SJCRH30 (cell line): Measurements from ENCODE around the gene ADORA2B. TPM values are rescaled to one million over a fixed set of nuclear protein-coding genes. Genes with fewer than 3 reads are reported as not detected.
A peak's percentile ranks its signal among the peaks of the same experiment; 100 is the strongest.

Source experiments
- DNase-seq, 2 experiments: peaks; one replicate each; pipeline ENCODE4 v3.0.0-alpha.2; 2015 to 2020
- H3K27ac ChIP-seq: fragments of 250-450 bp; sonication (Bioruptor Pico); 2 replicates; pipeline ENCODE4 v1.5.1; 2020; ENCODE audit warnings: mild to moderate bottlenecking, moderate library complexity
- H3K27me3 ChIP-seq: fragments of 250-450 bp; sonication (Bioruptor Pico); 2 replicates; pipeline ENCODE4 v1.5.1; 2020; ENCODE audit warnings: mild to moderate bottlenecking, moderate library complexity
- H3K36me3 ChIP-seq: fragments of 250-450 bp; sonication (Bioruptor Pico); 2 replicates; pipeline ENCODE4 v1.5.1; 2020; ENCODE audit warnings: mild to moderate bottlenecking, moderate library complexity
- H3K4me1 ChIP-seq: fragments of 250-450 bp; sonication (Bioruptor Pico); 2 replicates; pipeline ENCODE4 v1.5.1; 2020; ENCODE audit warnings: mild to moderate bottlenecking, moderate library complexity
- H3K4me3 ChIP-seq: fragments of 250-450 bp; sonication (Bioruptor Pico); 2 replicates; pipeline ENCODE4 v1.5.1; 2020; ENCODE audit warnings: mild to moderate bottlenecking, moderate library complexity
- H3K9me3 ChIP-seq: fragments of 250-450 bp; sonication (Bioruptor Pico); replicated peaks from 2 replicates; pipeline ENCODE4 v1.5.1; 2020; ENCODE audit warnings: mild to moderate bottlenecking, moderate library complexity
- total RNA-seq: library from RNA; depleted of rRNA; stranded (reverse); fragments of >200 nt; shearing (Covaris generic); gene quantifications from 2 replicates; pipeline ENCODE4 v1.2.3, GENCODE V29; 2014

The ADORA2B gene
- total RNA-seq, 1 experiment from 2014 or later: 15.1 TPM

DNA sequence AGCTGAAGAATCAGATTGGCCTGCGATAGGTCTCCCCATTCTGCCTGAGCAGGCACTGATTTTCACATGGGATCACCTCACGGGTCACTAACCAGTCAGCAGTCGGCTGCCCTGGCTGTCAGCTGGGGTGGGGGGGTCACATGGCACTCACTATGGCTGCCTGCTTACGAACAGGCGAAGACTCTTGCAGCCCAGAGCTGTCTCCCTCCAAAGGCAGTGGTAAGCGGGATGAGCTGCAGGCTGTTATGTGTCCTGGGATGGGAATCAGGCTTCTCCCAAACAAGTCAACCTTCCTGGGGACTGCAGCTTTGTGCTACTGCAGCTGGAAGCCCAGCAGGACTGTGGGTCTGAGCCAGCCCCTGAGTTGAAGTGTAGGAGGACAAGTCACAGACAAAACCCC lies 29.0 kb upstream of the ADORA2B start:
- Histone ChIP-seq H3K36me3 (no peaks in the 10 kb centered on the region), H3K9me3 (no peaks in the 10 kb centered on the region), H3K27ac (no peak overlapping the region), H3K27me3 (no peaks in the 10 kb centered on the region), H3K4me3 (no peak overlapping the region), H3K4me1 (peaks cover 10% of the 10 kb centered on the region; the same call in 1 of the 2 replicates)
- DNase-seq: no peak

DNA sequence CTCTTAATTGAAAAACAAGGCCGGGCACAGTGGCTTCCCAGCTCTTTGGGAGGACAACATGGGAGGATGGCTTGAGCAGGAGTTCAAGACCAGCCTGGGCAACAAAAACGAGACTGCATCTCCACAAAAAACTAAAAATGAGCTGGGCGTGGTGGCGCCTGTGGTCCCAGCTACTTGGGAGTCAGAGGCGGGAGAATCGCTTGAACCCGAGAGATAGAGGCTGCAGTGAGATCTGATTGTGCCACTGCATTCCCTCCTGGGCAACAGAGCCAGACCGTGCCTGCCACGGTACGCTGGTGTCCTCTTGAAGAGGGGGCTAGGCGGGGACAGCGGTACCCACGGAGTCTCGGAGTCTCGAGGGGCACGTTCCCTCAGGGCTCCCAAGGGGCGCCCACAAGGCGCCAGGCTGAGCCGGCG lies 27.9 kb upstream of the ADORA2B start:
- Histone ChIP-seq H3K27ac (no peak overlapping the region), H3K9me3 (peaks cover 8% of the 10 kb centered on the region), H3K4me1 (peaks cover 8% of the 10 kb centered on the region), H3K27me3 (no peaks in the 10 kb centered on the region), H3K4me3 (no peak overlapping the region), H3K36me3 (no peaks in the 10 kb centered on the region)
- no peak for DNase-seq

DNA sequence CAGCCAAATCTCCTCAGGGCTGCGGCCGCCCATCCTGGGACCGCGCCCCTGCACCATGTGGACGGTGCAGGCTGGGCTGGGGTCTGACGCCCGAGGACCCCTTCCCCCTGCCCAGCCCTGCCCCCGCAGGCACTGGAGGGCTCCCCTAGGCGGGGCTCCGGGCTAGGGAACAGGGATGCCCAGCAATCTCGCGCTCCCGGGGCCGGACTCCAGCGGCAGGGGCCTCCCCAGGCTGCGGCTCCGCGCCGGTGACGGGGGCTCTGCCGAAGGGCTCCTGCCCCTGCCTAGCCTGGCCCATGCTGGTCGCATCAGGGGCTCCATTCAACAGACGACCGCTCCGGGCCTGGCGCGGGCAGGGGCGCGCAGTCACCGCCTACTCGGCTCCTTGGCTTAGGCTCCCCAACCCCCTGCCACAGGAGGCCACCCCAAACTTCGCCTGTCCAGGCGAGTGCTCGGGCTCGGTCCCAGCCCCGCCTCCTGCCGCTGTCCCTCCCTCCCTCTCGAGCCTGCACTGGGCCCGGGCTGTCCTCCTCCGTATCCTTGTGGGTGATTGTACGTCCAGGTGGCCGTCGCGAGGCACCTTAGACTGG lies 27.4 kb upstream of the ADORA2B start:
- peaks cover 8% of the 10 kb centered on the region for H3K4me1 ChIP-seq
- H3K4me3 ChIP-seq: no peak overlapping the region
- DNase-seq: no peak

DNA sequence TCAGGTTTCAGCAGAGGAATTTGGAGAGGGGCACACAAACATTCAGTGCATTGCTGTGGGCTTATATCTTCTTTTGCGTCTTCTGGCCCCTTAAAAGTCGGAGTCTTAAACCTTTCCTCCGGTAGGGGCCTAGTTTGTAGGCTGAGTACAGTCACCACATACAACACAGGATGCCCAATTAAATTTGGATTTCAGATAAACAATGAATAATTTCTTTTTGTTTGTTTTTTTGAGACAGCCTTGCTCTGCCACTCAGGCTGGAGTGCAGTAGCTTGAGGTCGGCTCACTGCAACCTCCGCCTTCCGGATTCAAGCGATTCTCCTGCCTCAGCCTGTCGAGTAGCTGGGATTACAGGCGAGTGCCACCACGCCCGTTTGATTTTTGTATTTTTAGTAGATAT lies 26.7 kb upstream of the ADORA2B start:
- Histone ChIP-seq H3K27me3 (no peaks in the 10 kb centered on the region), H3K9me3 (peaks cover 8% of the 10 kb centered on the region), H3K36me3 (no peaks in the 10 kb centered on the region), H3K27ac (no peak overlapping the region), H3K4me1 (peaks cover 8% of the 10 kb centered on the region), H3K4me3 (no peak overlapping the region)
- no peak for DNase-seq

More for the DNA sequence above, 27.4 kb upstream of the ADORA2B start:
- no peaks in the 10 kb centered on the region for H3K27me3 ChIP-seq
- no peaks in the 10 kb centered on the region for H3K36me3 ChIP-seq
- no peak overlapping the region for H3K27ac ChIP-seq
- H3K9me3 ChIP-seq: peaks cover 8% of the 10 kb centered on the region

DNA sequence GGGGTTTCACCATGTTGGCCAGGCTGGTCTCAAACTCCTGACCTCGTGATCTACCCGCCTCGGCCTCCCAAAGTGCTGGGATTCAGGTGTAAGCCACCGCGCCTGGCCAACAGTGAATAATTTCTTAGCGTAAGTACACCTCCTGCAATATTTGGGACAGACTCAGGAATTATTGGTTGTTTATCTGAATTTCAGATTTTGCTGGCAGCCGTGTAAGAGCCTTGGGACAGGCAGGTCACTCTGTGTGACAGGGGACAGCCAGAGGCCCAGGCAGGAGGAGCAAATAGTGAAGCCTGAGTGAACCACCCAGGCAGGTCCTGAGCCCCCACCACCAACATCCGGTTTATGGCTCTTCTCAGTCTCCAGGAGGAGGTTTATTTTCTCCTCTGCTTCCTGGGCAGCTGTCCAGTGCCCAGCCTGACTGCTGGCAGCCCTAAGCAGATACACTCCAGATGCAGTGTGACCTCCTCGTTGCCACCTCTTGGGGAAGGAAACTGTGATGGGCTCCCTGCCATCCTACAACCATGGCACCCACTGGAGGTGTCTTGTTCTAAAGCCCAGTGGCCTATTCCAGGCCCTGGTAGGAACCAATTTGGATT lies 26.2 kb upstream of the ADORA2B start:
- no peak overlapping the region for H3K4me3 ChIP-seq
- peaks cover 8% of the 10 kb centered on the region for H3K9me3 ChIP-seq
- H3K27me3 ChIP-seq: no peaks in the 10 kb centered on the region
- no peak for DNase-seq
- H3K27ac ChIP-seq: no peak overlapping the region
- no peaks in the 10 kb centered on the region for H3K36me3 ChIP-seq
- H3K4me1 ChIP-seq: peaks cover 8% of the 10 kb centered on the region

DNA sequence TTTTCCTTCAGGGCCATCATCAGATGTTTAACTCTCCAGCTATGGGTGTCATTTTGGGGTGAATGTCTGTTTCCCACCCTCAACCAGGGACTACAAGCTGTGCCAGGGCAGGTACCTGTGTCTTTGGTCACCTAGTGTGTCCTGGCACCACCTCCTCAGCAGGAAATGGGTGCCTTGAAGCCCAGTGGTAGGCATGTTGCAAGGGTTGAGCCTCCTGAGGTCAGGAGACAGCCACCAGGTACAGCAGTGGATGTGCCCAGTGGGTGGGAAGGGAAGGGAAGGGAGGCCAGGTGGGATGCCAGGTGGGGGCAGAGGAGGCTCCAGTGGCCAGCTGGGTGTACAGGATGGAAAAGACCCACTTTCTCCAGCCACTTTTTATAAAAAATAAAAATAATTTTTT lies 25.5 kb upstream of the ADORA2B start:
- Histone ChIP-seq H3K27ac (no peak overlapping the region), H3K9me3 (peaks cover 8% of the 10 kb centered on the region), H3K36me3 (no peaks in the 10 kb centered on the region), H3K4me1 (peaks cover 8% of the 10 kb centered on the region), H3K4me3 (no peak overlapping the region), H3K27me3 (no peaks in the 10 kb centered on the region)
- DNase-seq: no peak

DNA sequence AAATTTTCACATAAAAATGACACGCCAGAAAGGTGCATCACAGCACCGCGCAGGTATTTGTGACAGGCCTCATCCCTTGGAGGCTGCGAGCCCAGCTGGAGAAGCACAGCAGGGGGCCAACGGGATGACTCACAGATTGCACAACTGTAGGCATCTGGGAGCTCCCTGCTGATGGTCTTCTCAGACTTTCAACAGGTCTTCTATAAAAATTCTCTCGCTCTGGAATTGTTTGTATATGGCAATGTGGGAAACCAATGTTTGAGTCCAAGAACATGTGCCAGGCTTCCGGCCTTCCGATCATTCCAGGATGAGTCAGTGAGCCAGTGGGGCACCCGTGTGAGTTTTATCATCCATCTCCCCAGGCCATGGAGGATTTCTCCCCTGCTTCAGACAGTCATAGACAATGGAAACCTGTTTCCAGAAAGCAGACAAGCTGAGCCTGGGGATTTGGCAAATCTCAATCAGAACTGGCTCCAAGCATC lies 24.1 kb upstream of the ADORA2B start:
- peaks cover 8% of the 10 kb centered on the region for H3K9me3 ChIP-seq
- peak; percentile 87 to 92 for DNase-seq
- peaks cover 17% of the 10 kb centered on the region for H3K4me1 ChIP-seq
- peak overlapping the region; percentile 6; the same call in 1 of the 2 replicates for H3K27ac ChIP-seq
- no peaks in the 10 kb centered on the region for H3K27me3 ChIP-seq
- H3K36me3 ChIP-seq: no peaks in the 10 kb centered on the region
- H3K4me3 ChIP-seq: no peak overlapping the region

DNA sequence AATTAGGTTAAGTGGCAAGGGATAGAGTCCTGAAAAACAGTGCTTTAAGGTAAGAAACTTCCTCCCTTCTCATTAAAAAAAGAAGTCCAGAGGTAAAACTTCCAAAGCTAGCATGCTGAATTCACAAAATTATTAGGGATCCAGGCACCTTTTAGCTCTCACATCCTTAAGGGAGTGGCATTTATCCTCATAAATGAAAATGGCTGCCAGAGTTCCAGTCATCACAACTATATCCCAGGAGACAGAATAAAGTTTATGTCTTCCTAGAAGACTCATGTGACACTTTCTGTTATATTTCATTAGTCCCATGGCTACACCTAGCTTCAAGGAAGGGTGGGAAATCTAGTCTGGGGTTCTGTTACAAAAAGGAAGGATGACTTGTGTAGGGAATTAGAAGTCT lies 23.3 kb upstream of the ADORA2B start:
- Histone ChIP-seq H3K4me3 (no peak overlapping the region), H3K27me3 (no peaks in the 10 kb centered on the region), H3K9me3 (peaks cover 8% of the 10 kb centered on the region), H3K4me1 (peaks cover 23% of the 10 kb centered on the region), H3K27ac (no peak overlapping the region), H3K36me3 (no peaks in the 10 kb centered on the region)
- DNase-seq: no peak

DNA sequence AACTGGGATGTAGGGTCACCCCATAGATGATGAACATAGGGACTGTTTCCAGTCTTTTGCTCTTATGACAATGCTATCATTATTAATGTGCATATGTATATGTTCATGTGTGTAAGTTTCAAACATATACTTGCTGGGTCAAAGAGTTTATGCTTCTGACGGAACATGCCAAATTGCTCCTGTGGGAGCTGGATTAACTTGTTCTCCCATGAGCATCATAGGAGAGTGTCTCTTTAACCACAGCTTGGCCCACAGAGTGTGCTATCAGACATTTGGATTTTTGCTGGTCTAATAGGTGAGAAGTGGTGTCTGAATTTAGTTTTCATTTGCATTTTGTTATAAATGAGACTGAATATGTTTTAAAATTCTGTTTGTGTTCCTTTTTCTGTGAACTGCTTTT lies 22.3 kb upstream of the ADORA2B start:
- Histone ChIP-seq H3K9me3 (peaks cover 8% of the 10 kb centered on the region), H3K27me3 (no peaks in the 10 kb centered on the region), H3K4me1 (peaks cover 23% of the 10 kb centered on the region), H3K27ac (no peak overlapping the region), H3K4me3 (no peak overlapping the region), H3K36me3 (no peaks in the 10 kb centered on the region)
- DNase-seq: no peak

DNA sequence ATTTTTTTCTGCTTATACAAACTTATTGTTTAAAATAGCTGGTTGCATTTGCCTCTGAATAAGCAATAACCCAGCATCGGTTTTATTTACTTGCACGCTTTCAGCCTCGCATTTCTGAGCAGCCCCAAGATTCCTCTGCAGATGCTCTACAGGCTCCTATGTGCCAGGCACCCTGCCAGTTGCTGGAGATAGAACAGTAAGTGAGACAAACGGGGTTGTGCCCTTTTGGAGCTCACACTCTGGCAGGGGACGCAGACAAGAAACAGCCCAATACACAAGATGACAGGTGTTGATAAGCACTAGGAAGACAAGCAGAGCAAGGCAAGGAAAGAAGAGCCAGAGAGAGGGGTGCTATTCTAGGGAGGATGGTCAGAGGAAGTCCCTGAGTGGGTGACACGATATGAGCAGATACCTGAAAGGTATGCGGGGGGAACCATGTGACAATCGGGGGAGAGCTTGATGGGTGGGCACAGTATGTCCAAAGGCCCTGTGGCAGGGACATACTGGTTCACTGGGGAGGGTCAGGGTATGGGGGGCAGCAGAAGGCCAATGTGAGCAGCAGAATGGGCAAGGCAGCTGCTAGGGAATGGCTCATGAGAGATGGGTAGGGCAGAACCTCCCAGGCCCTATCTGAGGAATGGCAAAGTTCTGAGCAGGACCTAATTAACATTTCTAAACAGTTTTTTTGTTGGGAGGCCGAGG lies 18.7 kb upstream of the ADORA2B start:
- no peaks in the 10 kb centered on the region for H3K36me3 ChIP-seq
- DNase-seq: peak; percentile 86 to 90
- H3K4me1 ChIP-seq: peaks cover 18% of the 10 kb centered on the region
- H3K27ac ChIP-seq: no peak overlapping the region
- no peaks in the 10 kb centered on the region for H3K27me3 ChIP-seq
- H3K4me3 ChIP-seq: no peak overlapping the region
- H3K9me3 ChIP-seq: peaks cover 7% of the 10 kb centered on the region

DNA sequence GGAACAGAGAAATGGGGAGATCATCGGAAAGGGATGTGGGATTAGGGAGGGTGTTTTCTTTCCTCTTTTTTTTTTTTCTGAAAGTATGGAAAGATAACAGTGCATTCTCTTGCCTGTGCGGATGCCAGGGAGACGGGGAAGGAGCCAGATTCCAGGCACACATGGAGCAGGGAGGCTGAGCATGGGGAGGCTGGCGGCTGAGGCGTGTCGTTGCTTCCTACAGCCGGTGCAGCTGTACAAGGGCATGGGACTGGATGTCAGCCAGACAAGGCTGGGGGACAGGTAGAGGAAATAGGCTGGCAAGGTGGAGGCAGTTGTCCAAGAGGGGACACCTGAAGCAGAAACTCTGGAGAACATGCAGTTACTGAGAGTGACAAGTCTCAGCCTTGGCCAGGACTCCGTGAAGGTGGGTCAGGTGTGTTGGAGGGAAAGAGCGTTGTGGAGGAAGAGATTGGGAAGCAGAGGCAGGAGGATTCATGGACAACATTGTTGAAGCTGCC lies 16.6 kb upstream of the ADORA2B start:
- no peak overlapping the region for H3K27ac ChIP-seq
- no peaks in the 10 kb centered on the region for H3K27me3 ChIP-seq
- H3K4me3 ChIP-seq: no peak overlapping the region
- no peak for DNase-seq
- peaks cover 15% of the 10 kb centered on the region for H3K4me1 ChIP-seq
- no peaks in the 10 kb centered on the region for H3K36me3 ChIP-seq
- no peaks in the 10 kb centered on the region for H3K9me3 ChIP-seq

DNA sequence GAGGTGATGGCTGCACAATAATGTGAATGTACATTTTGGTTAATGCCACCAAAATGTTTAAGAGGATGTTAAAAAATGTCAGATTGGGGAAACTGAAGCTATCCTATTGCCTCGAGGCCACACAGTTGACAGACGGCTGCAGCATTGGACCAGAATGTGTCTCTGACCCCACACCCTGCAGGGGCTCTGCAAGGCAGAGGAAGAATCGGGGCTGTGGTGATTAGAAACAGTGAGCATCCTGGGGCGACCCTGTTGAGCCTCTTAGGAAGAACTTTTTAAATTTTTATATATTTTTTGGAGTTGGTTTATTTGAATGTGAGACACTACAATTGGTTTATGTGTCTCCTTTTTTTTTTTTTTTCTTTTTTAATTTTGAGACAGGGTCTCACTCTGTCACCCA lies 15.0 kb upstream of the ADORA2B start:
- H3K4me1 ChIP-seq: peaks cover 15% of the 10 kb centered on the region
- no peak for DNase-seq
- no peaks in the 10 kb centered on the region for H3K9me3 ChIP-seq
- no peaks in the 10 kb centered on the region for H3K27me3 ChIP-seq
- no peak overlapping the region for H3K4me3 ChIP-seq
- no peak overlapping the region for H3K27ac ChIP-seq
- H3K36me3 ChIP-seq: no peaks in the 10 kb centered on the region

DNA sequence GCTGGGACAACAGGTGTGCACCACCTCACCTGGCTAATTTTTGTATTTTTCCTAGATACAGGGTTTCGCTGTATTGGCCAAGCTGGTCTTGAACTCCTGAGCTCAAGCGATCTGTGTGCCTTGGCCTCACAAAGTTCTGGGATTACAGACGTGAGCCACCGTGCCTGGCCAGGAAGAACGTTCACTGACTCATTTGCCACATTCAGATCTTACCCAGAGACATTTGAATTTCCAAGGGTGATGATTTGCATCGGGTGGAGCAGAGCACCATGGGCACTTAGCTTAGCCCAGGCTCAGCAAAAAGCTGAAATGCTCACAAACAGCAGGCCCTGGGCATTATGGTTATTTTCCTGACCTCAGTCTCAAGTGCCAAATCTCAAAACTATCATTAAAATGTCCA lies 14.5 kb upstream of the ADORA2B start:
- no peak for DNase-seq
- Histone ChIP-seq H3K36me3 (no peaks in the 10 kb centered on the region), H3K4me1 (peaks cover 10% of the 10 kb centered on the region), H3K9me3 (no peaks in the 10 kb centered on the region), H3K4me3 (no peak overlapping the region), H3K27ac (no peak overlapping the region), H3K27me3 (no peaks in the 10 kb centered on the region)

DNA sequence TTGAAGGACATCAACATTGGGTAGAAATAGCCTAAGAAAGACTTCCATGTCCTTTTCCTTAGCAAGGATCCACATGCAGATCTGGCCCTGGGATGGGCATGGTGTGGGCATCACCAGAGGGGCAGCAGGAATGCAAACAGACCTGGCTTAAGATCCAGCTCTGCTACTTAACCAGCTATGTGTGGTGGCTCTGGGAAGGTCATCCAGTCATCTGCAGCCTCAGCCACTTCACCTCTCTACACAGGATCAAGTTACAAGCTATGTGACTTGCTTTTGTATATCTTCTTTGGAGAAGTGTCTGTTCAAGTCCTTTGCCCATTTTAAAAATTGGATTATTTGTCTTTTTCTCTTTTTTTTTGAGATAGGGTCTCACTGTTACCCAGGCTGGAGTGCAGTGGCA lies 13.5 kb upstream of the ADORA2B start:
- Histone ChIP-seq H3K27ac (no peak overlapping the region), H3K4me1 (peaks cover under 1% of the 10 kb centered on the region; the same call in 1 of the 2 replicates), H3K36me3 (no peaks in the 10 kb centered on the region), H3K27me3 (no peaks in the 10 kb centered on the region), H3K9me3 (no peaks in the 10 kb centered on the region), H3K4me3 (no peak overlapping the region)
- DNase-seq: no peak

DNA sequence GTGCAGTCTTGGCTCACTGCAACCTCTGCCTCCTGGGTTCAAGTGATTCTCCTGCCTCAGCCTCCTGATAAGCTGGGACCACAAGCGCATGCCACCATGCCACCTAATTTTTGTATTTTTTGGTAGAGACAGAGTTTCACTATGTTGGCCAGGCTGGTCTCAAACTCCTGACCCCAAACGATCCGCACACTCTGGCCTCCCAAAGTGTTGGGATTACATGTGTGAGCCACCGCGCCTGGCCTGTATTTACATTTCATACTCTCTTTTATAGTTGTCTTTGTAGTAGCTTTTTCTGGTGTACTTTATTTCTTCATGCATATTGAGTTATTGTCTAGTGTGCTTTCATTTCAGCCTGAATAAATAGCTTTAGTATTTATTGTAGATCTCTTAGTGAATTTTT lies 10.1 kb upstream of the ADORA2B start:
- no peaks in the 10 kb centered on the region for H3K9me3 ChIP-seq
- no peaks in the 10 kb centered on the region for H3K27me3 ChIP-seq
- no peak overlapping the region for H3K27ac ChIP-seq
- no peak for DNase-seq
- no peaks in the 10 kb centered on the region for H3K4me1 ChIP-seq
- H3K4me3 ChIP-seq: no peak overlapping the region
- H3K36me3 ChIP-seq: no peaks in the 10 kb centered on the region
